GM12878 (cell line): Measurements from ENCODE around the gene PRR12. TPM values are rescaled to one million over a fixed set of nuclear protein-coding genes. Genes with fewer than 3 reads are reported as not detected.

Experiments used
- ASH2L ChIP-seq: fragments of 300-600, 200-600 bp; sonication (generic); IDR thresholded peaks from 2 replicates; pipeline ENCODE4 v1.6.1; 2017; ENCODE audit warnings: low read depth, mild to moderate bottlenecking, borderline replicate concordance
- BRCA1 ChIP-seq: IDR thresholded peaks from 2 replicates; pipeline ENCODE4 v1.6.1; 2011; ENCODE audit warnings: low read depth, low read length, improper control_type of control experiment
- CHD4 ChIP-seq: fragments of 200-600 bp; sonication (generic); IDR thresholded peaks from 2 replicates; pipeline ENCODE4 v1.6.1; 2016; ENCODE audit warnings: mild to moderate bottlenecking
- IKZF2 ChIP-seq, 2 experiments: fragments of 450-650 bp; IDR thresholded peaks; 2 replicates each; pipeline ENCODE4 v1.6.1; 2017; ENCODE audit warnings: mild to moderate bottlenecking in 2 of 2, moderate library complexity in 2 of 2
- MEF2A ChIP-seq: IDR thresholded peaks from 2 replicates; pipeline ENCODE4 v1.6.1; 2011; ENCODE audit warnings: low read depth, mild to moderate bottlenecking, low read length, moderate library complexity; ENCODE audit not compliant: insufficient read depth
- PML ChIP-seq: IDR thresholded peaks from 2 replicates; pipeline ENCODE4 v1.6.1; 2012; ENCODE audit warnings: low read length, inconsistent platforms
- RFX5 ChIP-seq: IDR thresholded peaks from 2 replicates; pipeline ENCODE4 v1.6.1; 2011; ENCODE audit warnings: low read depth, low read length, improper control_type of control experiment
- SP1 ChIP-seq: IDR thresholded peaks from one replicate; pipeline ENCODE4 v1.6.1; 2011; ENCODE audit warnings: low read depth, low read length
- polyA plus RNA-seq, 11 experiments: library from polyadenylated mRNA; depleted of rRNA in 4 of 11; unstranded in 6 of 11; stranded (reverse) in 5 of 11; fragments of >200 nt; fragmentation: Nextera tagmentation in 4 of 11; fragmentation: Illumina TruSeq in 1 of 11; extraction: Ambion mirVana in 4 of 11; extraction: Trizol in 1 of 11; gene quantifications; 1 replicate in 1 of 11; 2 replicates in 10 of 11; pipeline versions ENCODE4 v1.2.1 to v1.2.3, GENCODE V29; 2011 to 2016; ENCODE audit warnings: inconsistent platforms in 2 of 11, missing spikeins in 2 of 11, low read depth in 1 of 11
- total RNA-seq, 4 experiments: library from RNA; depleted of rRNA in 3 of 4; stranded (reverse); fragments of >200 nt in 3 of 4; fragmentation: Illumina TruSeq in 1 of 4; extraction: Trizol in 1 of 4; gene quantifications; 2 replicates each; pipeline versions ENCODE4 v1.2.1 to v1.2.3, GENCODE V29; 2013 to 2021
- TF ChIP-seq, protein P1 (sequence below): fragments of 450-650 bp; formaldehyde crosslinking; IDR thresholded peaks from 2 replicates; pipeline ENCODE4 v1.4.0; 2022; ENCODE audit warnings: mild to moderate bottlenecking, moderate library complexity

The PRR12 gene
- total and polyA plus RNA-seq, 10 of the 15 experiments (the other 5 are each of a cell fraction or from before 2014, with no cell fraction given) = 0.02 to 25.3 (median 1.6) TPM

DNA sequence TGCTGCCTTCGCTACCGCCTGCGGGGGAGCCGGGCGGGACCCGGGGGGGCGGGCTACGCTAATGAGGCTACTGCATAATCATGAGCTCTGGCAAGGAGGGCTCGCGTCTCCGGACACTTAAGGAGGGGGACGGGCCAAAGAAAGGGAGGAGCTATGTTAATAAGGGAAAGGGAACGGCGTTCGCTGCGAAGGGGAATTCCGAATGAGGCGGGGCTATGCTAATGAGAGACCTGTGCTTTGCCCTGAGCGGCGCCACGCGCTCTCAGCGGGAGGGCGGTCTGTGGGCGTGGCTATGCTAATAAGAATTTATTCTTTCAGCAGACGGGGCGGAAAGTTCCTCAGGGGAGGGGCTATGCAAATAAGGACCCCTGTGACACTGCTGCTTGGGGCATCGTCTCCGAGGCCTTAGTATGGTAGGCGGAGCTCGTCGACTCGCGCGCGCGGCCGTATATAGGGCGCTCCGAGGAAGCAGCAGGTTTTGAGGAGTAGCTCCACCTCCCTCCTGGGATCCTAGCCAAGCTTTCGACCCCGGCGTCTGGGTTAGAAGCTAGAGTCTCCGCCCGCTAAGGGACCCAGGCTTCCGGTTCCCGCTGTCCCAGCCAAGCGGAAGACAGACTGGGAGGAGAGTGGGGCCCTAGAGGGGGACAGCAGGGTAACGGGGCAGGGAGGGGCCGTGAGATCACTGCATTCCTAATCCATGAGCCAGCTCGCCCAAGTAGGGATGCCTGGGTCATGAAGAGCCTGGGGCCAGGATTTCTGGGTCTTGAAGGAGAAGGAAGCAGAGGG, 49.3 kb downstream of the PRR12 start, which contains the start of gene RRAS (continued):
- TF ChIP-seq, protein P1, sequence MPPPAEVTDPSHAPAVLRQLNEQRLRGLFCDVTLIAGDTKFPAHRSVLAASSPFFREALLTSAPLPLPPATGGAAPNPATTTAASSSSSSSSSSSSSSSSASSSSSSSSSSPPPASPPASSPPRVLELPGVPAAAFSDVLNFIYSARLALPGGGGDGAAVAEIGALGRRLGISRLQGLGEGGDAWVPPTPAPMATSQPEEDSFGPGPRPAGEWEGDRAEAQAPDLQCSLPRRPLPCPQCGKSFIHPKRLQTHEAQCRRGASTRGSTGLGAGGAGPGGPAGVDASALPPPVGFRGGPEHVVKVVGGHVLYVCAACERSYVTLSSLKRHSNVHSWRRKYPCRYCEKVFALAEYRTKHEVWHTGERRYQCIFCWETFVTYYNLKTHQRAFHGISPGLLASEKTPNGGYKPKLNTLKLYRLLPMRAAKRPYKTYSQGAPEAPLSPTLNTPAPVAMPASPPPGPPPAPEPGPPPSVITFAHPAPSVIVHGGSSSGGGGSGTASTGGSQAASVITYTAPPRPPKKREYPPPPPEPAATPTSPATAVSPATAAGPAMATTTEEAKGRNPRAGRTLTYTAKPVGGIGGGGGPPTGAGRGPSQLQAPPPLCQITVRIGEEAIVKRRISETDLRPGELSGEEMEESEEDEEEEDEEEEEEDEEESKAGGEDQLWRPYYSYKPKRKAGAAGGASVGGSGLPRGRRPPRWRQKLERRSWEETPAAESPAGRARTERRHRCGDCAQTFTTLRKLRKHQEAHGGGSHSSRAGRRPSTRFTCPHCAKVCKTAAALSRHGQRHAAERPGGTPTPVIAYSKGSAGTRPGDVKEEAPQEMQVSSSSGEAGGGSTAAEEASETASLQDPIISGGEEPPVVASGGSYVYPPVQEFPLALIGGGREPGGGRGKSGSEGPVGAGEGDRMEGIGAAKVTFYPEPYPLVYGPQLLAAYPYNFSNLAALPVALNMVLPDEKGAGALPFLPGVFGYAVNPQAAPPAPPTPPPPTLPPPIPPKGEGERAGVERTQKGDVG (CRISPR knock-in tag) = no peak
- TF ChIP-seq BRCA1 (no peak), PML (peak; percentile 76; the same call in 1 of the 2 replicates), IKZF2 (IDR thresholded peaks at IDR 0.05) (peak in 1 of 2 experiments; percentile 73; a peak in 2 of 4 replicates), CHD4 (no peak), MEF2A (0 out of 2 replicates have a peak, but pooled peaks have one; percentile 16), SP1 (peak; percentile 63), RFX5 (no peak; the same call in 1 of the 2 replicates), ASH2L (no peak)
